HG02623 (cell line): ENCODE measurements around the gene PPOX.

ENCODE experiments used
- ATAC-seq: cut with Tn5 transposase; IDR thresholded peaks from one replicate; pipeline ENCODE4 v1.9.1; 2021; ENCODE audit warnings: moderate library complexity; ENCODE audit not compliant: unreplicated experiment

Gene PPOX

GRCh38 chr1:161219078-161219892 lies 53.1 kb downstream of the PPOX start:
- ATAC-seq: no peak

DNA sequence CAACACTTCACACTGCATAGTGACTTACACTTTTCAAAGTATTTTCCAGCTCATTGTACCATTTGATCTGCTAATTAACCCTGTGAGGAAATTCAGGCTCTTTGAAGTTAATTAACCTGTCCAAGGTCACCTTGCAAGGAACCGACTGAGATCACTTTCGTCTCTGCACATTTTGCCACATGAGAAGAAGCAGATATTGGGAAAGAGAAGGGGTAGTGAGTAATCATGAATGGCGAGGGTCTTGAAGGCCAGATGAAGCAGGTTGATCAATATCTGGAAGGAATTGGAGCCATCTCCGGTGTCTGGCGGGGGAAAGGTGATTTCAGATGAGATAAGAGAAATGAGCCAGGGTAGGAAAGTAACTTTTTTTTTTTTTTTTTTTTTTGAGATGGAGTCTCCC lies 53.8 kb downstream of the PPOX start:
- ATAC-seq: no peak
